NB4 (cell line): Measurements from ENCODE around the gene DHRS2.

ENCODE experiments used
- CTCF ChIP-seq: IDR thresholded peaks from one replicate; pipeline ENCODE4 v1.5.1; 2012; ENCODE audit warnings: low read depth, low read length
- MAX ChIP-seq: IDR thresholded peaks from 2 replicates; pipeline ENCODE4 v1.6.1; 2011; ENCODE audit warnings: low read depth, low read length
- MYC ChIP-seq: IDR thresholded peaks from 2 replicates; pipeline ENCODE4 v1.6.1; 2011; ENCODE audit warnings: low read depth, low read length
- POLR2A ChIP-seq: IDR thresholded peaks from 2 replicates; pipeline ENCODE4 v1.6.1; 2011; ENCODE audit warnings: mild to moderate bottlenecking; ENCODE audit not compliant: insufficient read length; ENCODE audit errors: extremely low read depth

GRCh38 chr14:23675337-23675736 lies 39.2 kb downstream of the DHRS2 start:
- TF ChIP-seq CTCF (no peak), POLR2A (no peak), MYC (no peak), MAX (no peak)
